ENCODE measurements around the gene PCDHGB6. TPM values are rescaled to one million over a fixed set of nuclear protein-coding genes. Genes with fewer than 3 reads are reported as not detected.
A peak's percentile ranks its signal among the peaks of the same experiment; 100 is the strongest.
"Not testable (repeated sequence)": the region's sequence is repeated elsewhere in the genome, so short reads cannot be mapped to it uniquely, and the experiment has no call there.

The PCDHGB6 gene
- total RNA-seq, 1 experiment from 2014 or later = not detected

DNA sequence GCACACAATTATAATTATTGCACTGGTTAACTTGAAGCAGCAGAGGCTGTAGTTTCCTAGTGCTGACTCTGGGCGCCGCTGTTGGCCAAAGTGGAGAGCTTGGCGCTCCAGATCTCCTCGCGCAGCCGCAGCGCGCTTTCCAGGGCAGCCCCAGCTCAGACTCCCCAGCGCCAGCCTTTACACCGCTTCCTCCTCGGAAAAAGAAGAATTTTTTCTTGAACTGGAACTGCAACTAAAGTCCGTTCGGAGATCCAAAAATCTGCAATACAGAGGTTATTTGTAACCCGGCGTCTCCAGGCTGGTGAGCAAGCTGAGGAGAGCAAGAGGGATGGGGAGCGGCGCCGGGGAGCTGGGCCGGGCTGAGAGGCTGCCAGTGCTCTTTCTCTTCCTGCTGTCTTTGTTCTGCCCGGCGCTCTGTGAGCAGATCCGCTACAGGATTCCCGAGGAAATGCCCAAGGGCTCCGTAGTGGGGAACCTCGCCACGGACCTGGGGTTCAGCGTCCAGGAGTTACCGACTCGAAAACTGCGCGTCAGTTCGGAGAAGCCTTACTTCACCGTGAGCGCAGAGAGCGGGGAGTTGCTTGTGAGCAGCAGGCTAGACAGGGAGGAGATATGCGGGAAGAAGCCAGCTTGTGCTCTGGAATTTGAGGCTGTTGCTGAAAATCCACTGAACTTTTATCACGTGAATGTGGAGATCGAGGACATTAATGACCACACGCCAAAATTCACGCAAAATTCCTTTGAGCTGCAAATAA, 20.1 kb upstream of the PCDHGB6 start, which contains the start of gene PCDHGB4:
TSS of gene PCDHGB4 (plus strand) at position 142 of the 755 bp plus-strand sequence. CDS start at position 329, 187 bp downstream.
- H3K79me2 ChIP-seq (ENCODE audit: low read depth); H3K36me3 ChIP-seq (ENCODE audit: low read depth); H3F3A ChIP-seq (ENCODE audit: insufficient read depth, low read depth); H3K27ac ChIP-seq; POLR2A ChIA-PET (ENCODE audit: unreplicated experiment); H3K9me2 ChIP-seq (ENCODE audit: insufficient read depth); H3K4me1 ChIP-seq (replicated peaks; ENCODE audit: insufficient read depth); BruUV-seq (replicated peaks); intact Hi-C loops (cut with micrococcal nuclease; ENCODE audit: unreplicated experiment); H3K4me3 ChIP-seq; DNase-seq; H4K20me1 ChIP-seq (ENCODE audit: insufficient read depth); CTCF ChIA-PET; H2AFZ ChIP-seq; H3K9me3 ChIP-seq (ENCODE audit: insufficient read depth, low read depth): not testable (repeated sequence)
- TF ChIP-seq, protein P1, sequence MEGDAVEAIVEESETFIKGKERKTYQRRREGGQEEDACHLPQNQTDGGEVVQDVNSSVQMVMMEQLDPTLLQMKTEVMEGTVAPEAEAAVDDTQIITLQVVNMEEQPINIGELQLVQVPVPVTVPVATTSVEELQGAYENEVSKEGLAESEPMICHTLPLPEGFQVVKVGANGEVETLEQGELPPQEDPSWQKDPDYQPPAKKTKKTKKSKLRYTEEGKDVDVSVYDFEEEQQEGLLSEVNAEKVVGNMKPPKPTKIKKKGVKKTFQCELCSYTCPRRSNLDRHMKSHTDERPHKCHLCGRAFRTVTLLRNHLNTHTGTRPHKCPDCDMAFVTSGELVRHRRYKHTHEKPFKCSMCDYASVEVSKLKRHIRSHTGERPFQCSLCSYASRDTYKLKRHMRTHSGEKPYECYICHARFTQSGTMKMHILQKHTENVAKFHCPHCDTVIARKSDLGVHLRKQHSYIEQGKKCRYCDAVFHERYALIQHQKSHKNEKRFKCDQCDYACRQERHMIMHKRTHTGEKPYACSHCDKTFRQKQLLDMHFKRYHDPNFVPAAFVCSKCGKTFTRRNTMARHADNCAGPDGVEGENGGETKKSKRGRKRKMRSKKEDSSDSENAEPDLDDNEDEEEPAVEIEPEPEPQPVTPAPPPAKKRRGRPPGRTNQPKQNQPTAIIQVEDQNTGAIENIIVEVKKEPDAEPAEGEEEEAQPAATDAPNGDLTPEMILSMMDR (conservative IDR thresholded peaks at IDR 0.05) = peak; percentile 40; the same call in 1 of the 2 replicates
- H3K27me3 ChIP-seq (ENCODE audit: insufficient read depth, low read depth) = peaks cover 36% of the 10 kb centered on the region
- peak within 1 kb of the TSS; percentile 31; the same call in 1 of the 2 replicates for H3K4me2 ChIP-seq

DNA sequence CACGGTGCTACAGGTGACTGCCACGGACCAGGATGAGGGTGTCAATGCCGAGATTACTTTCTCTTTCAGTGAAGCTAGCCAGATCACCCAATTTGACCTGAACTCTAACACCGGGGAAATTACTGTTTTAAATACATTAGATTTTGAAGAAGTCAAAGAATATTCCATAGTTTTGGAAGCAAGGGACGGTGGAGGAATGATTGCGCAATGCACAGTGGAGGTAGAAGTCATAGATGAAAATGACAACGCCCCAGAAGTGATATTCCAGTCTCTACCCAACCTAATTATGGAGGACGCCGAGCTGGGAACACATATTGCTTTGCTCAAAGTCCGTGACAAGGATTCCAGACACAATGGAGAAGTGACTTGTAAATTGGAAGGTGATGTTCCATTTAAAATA, 19.2 kb upstream of the PCDHGB6 start:
- intact Hi-C loops (cut with micrococcal nuclease; ENCODE audit: unreplicated experiment) = no loop called here
- BruUV-seq (replicated peaks) = no TSS peak
- TF ChIP-seq, protein P1 (conservative IDR thresholded peaks at IDR 0.05) = no peak
- no peak for TF ChIP-seq EZH2 (IDR thresholded peaks at IDR 0.05; ENCODE audit: low read depth)
- ChIA-PET POLR2A (ENCODE audit: unreplicated experiment) (no interaction called here), CTCF (interaction anchor here (0.6 kb wide), 1 partner anchor 50 kb away, joined by 3 read pairs; no protein-coding TSS in a partner anchor)
- H3K4me2 ChIP-seq = peak overlapping the region; percentile 31; the same call in 1 of the 2 replicates
- no peaks in the 10 kb centered on the region for H3K4me1 ChIP-seq (replicated peaks; ENCODE audit: insufficient read depth)
- H3K36me3 ChIP-seq (ENCODE audit: low read depth) = no peaks in the 10 kb centered on the region
- no peak for DNase-seq
- H3F3A ChIP-seq (ENCODE audit: insufficient read depth, low read depth) = no peaks in the 10 kb centered on the region
- no peaks in the 10 kb centered on the region for H3K9me2 ChIP-seq (ENCODE audit: insufficient read depth)
- H2AFZ ChIP-seq = no peak overlapping the region
- H3K9me3 ChIP-seq (ENCODE audit: insufficient read depth, low read depth) = no peaks in the 10 kb centered on the region
- no peak overlapping the region for H3K4me3 ChIP-seq
- no peak overlapping the region for H3K27ac ChIP-seq
- H3K79me2 ChIP-seq (ENCODE audit: low read depth) = no peaks in the 10 kb centered on the region
- no peaks in the 10 kb centered on the region for H4K20me1 ChIP-seq (ENCODE audit: insufficient read depth)
- H3K27me3 ChIP-seq (ENCODE audit: insufficient read depth, low read depth) = peaks cover 27% of the 10 kb centered on the region

DNA sequence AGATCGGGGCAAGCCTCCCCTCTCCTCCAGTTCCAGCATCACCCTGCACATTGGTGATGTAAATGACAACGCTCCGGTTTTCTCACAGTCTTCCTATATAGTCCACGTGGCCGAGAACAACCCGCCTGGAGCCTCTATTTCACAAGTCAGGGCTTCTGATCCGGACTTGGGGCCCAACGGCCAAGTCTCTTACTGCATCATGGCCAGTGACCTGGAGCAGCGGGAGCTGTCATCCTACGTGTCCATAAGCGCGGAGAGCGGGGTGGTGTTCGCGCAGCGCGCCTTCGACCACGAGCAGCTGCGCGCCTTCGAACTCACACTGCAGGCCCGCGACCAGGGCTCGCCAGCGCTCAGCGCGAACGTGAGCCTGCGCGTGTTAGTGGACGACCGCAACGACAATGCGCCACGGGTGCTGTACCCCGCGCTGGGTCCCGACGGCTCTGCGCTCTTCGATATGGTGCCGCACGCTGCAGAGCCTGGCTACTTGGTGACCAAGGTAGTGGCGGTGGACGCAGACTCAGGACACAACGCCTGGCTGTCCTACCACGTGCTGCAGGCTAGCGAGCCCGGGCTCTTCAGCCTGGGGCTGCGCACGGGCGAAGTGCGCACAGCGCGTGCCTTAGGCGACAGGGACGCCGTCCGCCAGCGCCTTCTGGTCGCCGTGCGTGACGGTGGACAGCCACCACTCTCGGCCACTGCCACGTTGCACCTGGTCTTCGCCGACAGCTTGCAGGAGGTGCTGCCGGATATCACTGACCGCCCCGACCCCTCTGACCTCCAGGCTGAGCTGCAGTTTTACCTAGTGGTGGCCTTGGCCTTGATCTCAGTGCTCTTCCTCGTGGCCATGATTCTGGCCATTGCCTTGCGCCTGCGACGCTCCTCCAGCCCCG, 18.4 kb upstream of the PCDHGB6 start:
- Histone ChIP-seq H4K20me1 (ENCODE audit: insufficient read depth) (no peaks in the 10 kb centered on the region), H3K79me2 (ENCODE audit: low read depth) (no peaks in the 10 kb centered on the region), H3K27me3 (ENCODE audit: insufficient read depth, low read depth) (peaks cover 19% of the 10 kb centered on the region), H3K9me3 (ENCODE audit: insufficient read depth, low read depth) (no peaks in the 10 kb centered on the region), H3K4me1 (replicated peaks; ENCODE audit: insufficient read depth) (no peaks in the 10 kb centered on the region), H3K4me2 (no peak overlapping the region), H2AFZ (no peak overlapping the region), H3F3A (ENCODE audit: insufficient read depth, low read depth) (no peaks in the 10 kb centered on the region), H3K27ac (no peak overlapping the region), H3K36me3 (ENCODE audit: low read depth) (no peaks in the 10 kb centered on the region), H3K9me2 (ENCODE audit: insufficient read depth) (no peaks in the 10 kb centered on the region), H3K4me3 (no peak overlapping the region)
- DNase-seq = no peak
- no TSS peak for BruUV-seq (replicated peaks)
- POLR2A ChIA-PET (ENCODE audit: unreplicated experiment) = no interaction called here
- CTCF ChIA-PET = interaction anchor here (0.6 kb wide), 1 partner anchor 50 kb away, joined by 3 read pairs; no protein-coding TSS in a partner anchor
- intact Hi-C loops (cut with micrococcal nuclease; ENCODE audit: unreplicated experiment) = no loop called here
- no peak for TF ChIP-seq EZH2 (IDR thresholded peaks at IDR 0.05; ENCODE audit: low read depth)
- TF ChIP-seq, protein P1 (conservative IDR thresholded peaks at IDR 0.05) = no peak

Measured in PC-9 (cell line).